Fibroblast of lung (primary cell): ENCODE measurements around the gene PCDHGA10. TPM values are rescaled to one million over a fixed set of nuclear protein-coding genes. Genes with fewer than 3 reads are reported as not detected.
A peak's percentile ranks its signal among the peaks of the same experiment; 100 is the strongest.

Experiments
- DNase-seq, 2 donors: peaks; one replicate each; pipeline versions ENCODE4 v3.0.0 to v3.0.0-alpha.2; 2010; ENCODE audit warnings: low read depth in 2 of 2
- H2AFZ ChIP-seq: 2 replicates; pipeline ENCODE4 v1.5.1; 2012; ENCODE audit warnings: low read length, control low read depth, inconsistent platforms
- H3K27ac ChIP-seq: 2 replicates; pipeline ENCODE4 v1.5.1; 2011; ENCODE audit warnings: low read length, control low read depth; ENCODE audit not compliant: insufficient read depth
- H3K27me3 ChIP-seq: 2 replicates; pipeline ENCODE4 v1.5.1; 2011; ENCODE audit warnings: mild to moderate bottlenecking, low read length; ENCODE audit not compliant: control insufficient read depth, insufficient read depth
- H3K36me3 ChIP-seq: 2 replicates; pipeline ENCODE4 v1.5.1; 2011; ENCODE audit warnings: low read length; ENCODE audit not compliant: control insufficient read depth, insufficient read depth
- H3K4me1 ChIP-seq: 2 replicates; pipeline ENCODE4 v1.5.1; 2011; ENCODE audit warnings: low read length; ENCODE audit not compliant: control insufficient read depth, insufficient read depth; ENCODE audit errors: extremely low read depth
- H3K4me2 ChIP-seq: 2 replicates; pipeline ENCODE4 v1.5.1; 2011; ENCODE audit warnings: low read length, control low read depth; ENCODE audit not compliant: insufficient read depth; ENCODE audit errors: extremely low read depth
- H3K4me3 ChIP-seq, 4 experiments: fragments of 200-600 bp in 1 of 4; sonication (generic) in 1 of 4; replicated peaks in 1 of 4; 2 replicates each; pipeline ENCODE4 v1.5.1; 2011 to 2016; ENCODE audit warnings: low read length in 4 of 4, low read depth in 3 of 4, mild to moderate bottlenecking in 3 of 4, control low read depth in 2 of 4, inconsistent platforms in 1 of 4, mixed read lengths in 1 of 4; ENCODE audit not compliant: insufficient read depth in 1 of 4; ENCODE audit errors: control extremely low read depth in 1 of 4
- H3K79me2 ChIP-seq: 2 replicates; pipeline ENCODE4 v1.5.1; 2012; ENCODE audit warnings: mild to moderate bottlenecking, low read length, inconsistent platforms; ENCODE audit not compliant: control insufficient read depth, insufficient read depth
- H3K9ac ChIP-seq: 2 replicates; pipeline ENCODE4 v1.5.1; 2011; ENCODE audit warnings: mild to moderate bottlenecking, low read length, control low read depth; ENCODE audit not compliant: insufficient read depth
- H3K9me3 ChIP-seq: 2 replicates; pipeline ENCODE4 v1.5.1; 2012; ENCODE audit warnings: low read depth, low read length; ENCODE audit not compliant: control insufficient read depth, insufficient read depth
- H4K20me1 ChIP-seq: 2 replicates; pipeline ENCODE4 v1.5.1; 2011; ENCODE audit warnings: low read length; ENCODE audit not compliant: control insufficient read depth, insufficient read depth; ENCODE audit errors: extremely low read depth
- EZH2 ChIP-seq: IDR thresholded peaks from 2 replicates; pipeline ENCODE4 v1.5.1; 2012; ENCODE audit warnings: low read length, control low read depth, mild to moderate bottlenecking; ENCODE audit errors: missing control alignments
- polyA plus RNA-seq, 2 donors: library from polyadenylated mRNA; depleted of rRNA in 1 of 2; stranded (reverse) in 1 of 2; unstranded in 1 of 2; fragments of >200 nt; gene quantifications; 2 replicates each; pipeline ENCODE4 v1.2.1, GENCODE V29; 2011 to 2012; ENCODE audit warnings: missing spikeins in 1 of 2
- total RNA-seq: library from RNA; depleted of rRNA; stranded (reverse); fragments of >200 nt; gene quantifications from 2 replicates; pipeline ENCODE4 v1.2.1, GENCODE V29; 2014
- TF ChIP-seq, protein P1 (sequence below), 2 donors: IDR thresholded peaks in 1 of 2; conservative IDR thresholded peaks in 1 of 2; 1 replicate in 1 of 2; 2 replicates in 1 of 2; pipeline ENCODE4 v1.5.1; 2011 to 2012; ENCODE audit warnings: low read length in 2 of 2, control low read depth in 1 of 2, inconsistent platforms in 1 of 2, low read depth in 1 of 2, mild to moderate bottlenecking in 1 of 2

PCDHGA10 gene
- total and polyA plus RNA-seq, 2 donors (not counting 1 experiment from before 2014, with no cell fraction given), result 3.8 to 10.2 TPM

DNA sequence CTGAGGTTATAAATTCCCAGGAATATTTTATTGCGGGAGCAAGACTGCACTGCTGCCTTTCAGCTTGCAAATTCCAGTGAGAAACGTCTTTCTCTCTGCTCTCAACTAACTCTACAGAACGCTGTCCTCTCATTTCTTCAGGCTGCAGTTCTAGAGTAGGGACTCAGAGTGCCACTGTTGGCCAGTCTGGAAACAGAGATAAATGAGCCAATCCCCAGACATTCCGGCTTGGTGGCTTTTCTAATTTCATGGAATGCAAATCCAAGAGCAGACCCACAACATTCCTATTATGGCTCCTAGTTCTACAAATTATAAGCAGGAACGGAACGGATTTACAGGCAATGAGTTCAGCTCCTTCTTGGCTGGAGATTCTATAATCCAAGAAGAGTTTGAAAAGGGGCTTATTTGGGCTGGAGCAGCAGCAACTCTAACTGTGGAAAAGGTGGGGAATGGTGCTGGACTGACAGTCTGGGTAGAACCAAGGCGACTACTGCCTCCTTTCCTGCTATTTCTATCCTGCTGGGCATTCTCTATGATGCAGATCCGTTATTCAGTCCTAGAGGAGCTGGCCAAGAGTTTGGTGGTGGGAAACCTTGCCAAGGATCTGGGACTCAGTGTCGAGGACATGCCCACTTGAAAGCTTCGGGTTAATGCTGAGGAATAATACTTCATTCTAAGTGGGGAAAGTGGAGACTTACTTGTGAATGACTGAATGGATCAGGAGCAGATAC is 26.8 kb downstream of the PCDHGA10 start:
- no peak overlapping the region for H3K4me2 ChIP-seq
- no peaks in the 10 kb centered on the region for H3K4me1 ChIP-seq
- TF ChIP-seq, protein P1, sequence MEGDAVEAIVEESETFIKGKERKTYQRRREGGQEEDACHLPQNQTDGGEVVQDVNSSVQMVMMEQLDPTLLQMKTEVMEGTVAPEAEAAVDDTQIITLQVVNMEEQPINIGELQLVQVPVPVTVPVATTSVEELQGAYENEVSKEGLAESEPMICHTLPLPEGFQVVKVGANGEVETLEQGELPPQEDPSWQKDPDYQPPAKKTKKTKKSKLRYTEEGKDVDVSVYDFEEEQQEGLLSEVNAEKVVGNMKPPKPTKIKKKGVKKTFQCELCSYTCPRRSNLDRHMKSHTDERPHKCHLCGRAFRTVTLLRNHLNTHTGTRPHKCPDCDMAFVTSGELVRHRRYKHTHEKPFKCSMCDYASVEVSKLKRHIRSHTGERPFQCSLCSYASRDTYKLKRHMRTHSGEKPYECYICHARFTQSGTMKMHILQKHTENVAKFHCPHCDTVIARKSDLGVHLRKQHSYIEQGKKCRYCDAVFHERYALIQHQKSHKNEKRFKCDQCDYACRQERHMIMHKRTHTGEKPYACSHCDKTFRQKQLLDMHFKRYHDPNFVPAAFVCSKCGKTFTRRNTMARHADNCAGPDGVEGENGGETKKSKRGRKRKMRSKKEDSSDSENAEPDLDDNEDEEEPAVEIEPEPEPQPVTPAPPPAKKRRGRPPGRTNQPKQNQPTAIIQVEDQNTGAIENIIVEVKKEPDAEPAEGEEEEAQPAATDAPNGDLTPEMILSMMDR (conservative IDR thresholded peaks at IDR 0.05 in 1 of 2, IDR thresholded peaks at IDR 0.05 in 1 of 2; ENCODE audit: low read depth in 1 of 2, low read length in 2 of 2), result no peak
- DNase-seq, result peak in 1 of 2 donors; percentile 52
- H3K27ac ChIP-seq, result no peak overlapping the region
- H3K36me3 ChIP-seq, result no peaks in the 10 kb centered on the region
- H3K4me3 ChIP-seq, result no peak overlapping the region
- H3K79me2 ChIP-seq, result no peaks in the 10 kb centered on the region
- H3K27me3 ChIP-seq, result no peaks in the 10 kb centered on the region
- no peak overlapping the region for H2AFZ ChIP-seq
- no peaks in the 10 kb centered on the region for H4K20me1 ChIP-seq
- no peak overlapping the region for H3K9ac ChIP-seq
- H3K9me3 ChIP-seq, result no peaks in the 10 kb centered on the region

DNA sequence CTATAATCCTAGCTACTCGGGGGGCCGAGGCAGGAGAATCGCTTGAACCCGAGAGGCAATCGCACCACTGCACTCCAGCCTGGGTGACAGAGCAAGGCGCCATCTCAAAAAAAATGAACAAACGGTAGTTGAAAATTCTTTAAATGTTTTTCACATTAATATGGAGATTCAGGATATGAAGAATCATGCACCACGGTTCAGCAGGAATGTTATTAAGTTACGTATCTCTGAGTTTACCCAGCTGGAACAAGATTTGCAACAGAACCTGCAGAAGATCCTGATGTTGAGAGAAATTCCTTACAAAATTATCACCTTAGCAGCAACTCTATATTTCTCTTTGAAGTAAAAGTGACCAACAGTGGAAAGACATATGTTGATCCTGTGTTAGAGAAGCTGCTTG is 27.6 kb downstream of the PCDHGA10 start:
- no peak for DNase-seq

DNA sequence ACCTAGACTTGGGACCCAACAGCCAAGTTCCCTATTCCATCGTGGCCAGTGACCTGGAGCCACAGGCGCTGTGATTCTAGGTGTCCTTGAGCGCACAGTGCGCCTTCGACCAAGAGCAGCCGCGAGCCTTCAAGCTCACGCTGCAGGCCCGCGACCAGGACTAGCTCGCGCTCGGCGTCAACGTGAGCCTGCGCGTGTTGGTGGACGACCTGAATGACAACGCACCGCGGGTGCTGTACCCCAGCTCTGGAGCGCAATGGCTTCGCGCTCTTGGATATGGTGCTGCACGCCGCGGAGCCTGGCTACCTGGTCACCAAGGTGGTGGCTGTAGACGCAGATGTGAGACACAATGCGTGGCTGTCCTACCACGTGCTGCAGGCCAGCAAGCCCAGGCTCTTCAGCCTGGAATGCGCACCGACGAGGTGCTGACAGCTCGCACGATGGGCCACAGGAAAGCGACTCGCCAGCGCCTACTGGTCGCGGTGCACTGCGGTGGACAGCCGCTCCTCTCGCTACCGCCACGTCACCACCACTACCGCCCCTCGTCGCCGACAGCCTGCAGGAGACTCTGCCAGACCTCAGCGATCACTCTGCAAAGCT is 28.9 kb downstream of the PCDHGA10 start:
- Histone ChIP-seq H3K9ac (no peak overlapping the region), H3K9me3 (no peaks in the 10 kb centered on the region), H3K27ac (no peak overlapping the region), H3K4me2 (no peak overlapping the region), H3K27me3 (no peaks in the 10 kb centered on the region), H3K4me1 (no peaks in the 10 kb centered on the region), H3K36me3 (no peaks in the 10 kb centered on the region), H3K79me2 (no peaks in the 10 kb centered on the region), H2AFZ (no peak overlapping the region), H4K20me1 (no peaks in the 10 kb centered on the region), H3K4me3 (no peak overlapping the region)
- no peak for TF ChIP-seq EZH2
- TF ChIP-seq, protein P1 (conservative IDR thresholded peaks at IDR 0.05 in 1 of 2, IDR thresholded peaks at IDR 0.05 in 1 of 2; ENCODE audit: low read depth in 1 of 2, low read length in 2 of 2), result no peak
- no peak for DNase-seq

More for the DNA sequence above, 27.6 kb downstream of the PCDHGA10 start:
- no peaks in the 10 kb centered on the region for H3K27me3 ChIP-seq
- H3K9me3 ChIP-seq, result no peaks in the 10 kb centered on the region
- no peak overlapping the region for H3K9ac ChIP-seq
- no peak overlapping the region for H2AFZ ChIP-seq
- no peak overlapping the region for H3K4me3 ChIP-seq
- no peaks in the 10 kb centered on the region for H3K4me1 ChIP-seq
- H3K36me3 ChIP-seq, result no peaks in the 10 kb centered on the region
- H3K4me2 ChIP-seq, result no peak overlapping the region
- H4K20me1 ChIP-seq, result no peaks in the 10 kb centered on the region
- H3K27ac ChIP-seq, result no peak overlapping the region
- TF ChIP-seq, protein P1 (conservative IDR thresholded peaks at IDR 0.05 in 1 of 2, IDR thresholded peaks at IDR 0.05 in 1 of 2; ENCODE audit: low read depth in 1 of 2, low read length in 2 of 2), result no peak
- no peak for TF ChIP-seq EZH2
- H3K79me2 ChIP-seq, result no peaks in the 10 kb centered on the region
